ENCODE measurements around the gene TRAK1. TPM values are rescaled to one million over a fixed set of nuclear protein-coding genes. Genes with fewer than 3 reads are reported as not detected.

The TRAK1 gene
- total RNA-seq, 1 donor from 2014 or later = 49.6 TPM

GRCh38 chr3:42079701-42080452 lies 11.3 kb upstream of the TRAK1 start:
- TF ChIP-seq CTCF (IDR thresholded peaks at IDR 0.05) = no peak
- no peaks in the 10 kb centered on the region for H3K9me3 ChIP-seq
- no peak overlapping the region for H3K4me3 ChIP-seq
- intact Hi-C loops (cut with DNase I) = loop anchor here (10.0 kb wide), 1 partner anchor 65 kb away; no protein-coding TSS in a partner anchor
- H3K27ac ChIP-seq = peak overlapping the region; percentile 60
- peak; percentile 78 for ATAC-seq
- no peak for DNase-seq
- no peaks in the 10 kb centered on the region for H3K27me3 ChIP-seq
- H3K4me1 ChIP-seq = peaks cover 35% of the 10 kb centered on the region
- no peaks in the 10 kb centered on the region for H3K36me3 ChIP-seq

GRCh38 chr3:42080453-42080872 lies 10.7 kb upstream of the TRAK1 start:
- Histone ChIP-seq H3K4me3 (no peak overlapping the region), H3K36me3 (no peaks in the 10 kb centered on the region), H3K27me3 (no peaks in the 10 kb centered on the region), H3K27ac (peak overlapping the region; percentile 60), H3K9me3 (no peaks in the 10 kb centered on the region), H3K4me1 (peaks cover 40% of the 10 kb centered on the region)
- peak; percentile 92 for ATAC-seq
- intact Hi-C loops (cut with DNase I) = no loop called here
- no peak for DNase-seq
- TF ChIP-seq CTCF (IDR thresholded peaks at IDR 0.05) = no peak

GRCh38 chr3:42081838-42082473 lies 9.2 kb upstream of the TRAK1 start:
- intact Hi-C loops (cut with DNase I) = no loop called here
- Histone ChIP-seq H3K36me3 (peaks cover 1% of the 10 kb centered on the region), H3K4me3 (no peak overlapping the region), H3K4me1 (peaks cover 40% of the 10 kb centered on the region), H3K27me3 (no peaks in the 10 kb centered on the region), H3K9me3 (no peaks in the 10 kb centered on the region), H3K27ac (peak overlapping the region; percentile 21)
- TF ChIP-seq CTCF (IDR thresholded peaks at IDR 0.05) = no peak
- no peak for ATAC-seq
- no peak for DNase-seq

GRCh38 chr3:42084586-42084985 lies 6.6 kb upstream of the TRAK1 start:
- intact Hi-C loops (cut with DNase I) = no loop called here
- DNase-seq (no peak), ATAC-seq (no peak)
- H3K36me3 ChIP-seq = peaks cover 26% of the 10 kb centered on the region
- H3K9me3 ChIP-seq = no peaks in the 10 kb centered on the region
- no peak overlapping the region for H3K27ac ChIP-seq
- H3K4me3 ChIP-seq = no peak overlapping the region
- H3K27me3 ChIP-seq = no peaks in the 10 kb centered on the region
- TF ChIP-seq CTCF (IDR thresholded peaks at IDR 0.05) = no peak
- H3K4me1 ChIP-seq = peaks cover 38% of the 10 kb centered on the region

- H3K27ac ChIP-seq = no peak overlapping the region
- DNase-seq = no peak
- no peak for ATAC-seq
- peaks cover 26% of the 10 kb centered on the region for H3K4me1 ChIP-seq
- H3K27me3 ChIP-seq = no peaks in the 10 kb centered on the region
- intact Hi-C loops (cut with DNase I) = no loop called here
- TF ChIP-seq CTCF (IDR thresholded peaks at IDR 0.05) = no peak
- no peaks in the 10 kb centered on the region for H3K9me3 ChIP-seq
- no peak overlapping the region for H3K4me3 ChIP-seq
- peaks cover 26% of the 10 kb centered on the region for H3K36me3 ChIP-seq
Measured at GRCh38 chr3:42085641-42086376, 5.3 kb upstream of the TRAK1 start.

All from upper lobe of right lung (tissue), 1 donor.